IPS DF 4.7 (cell line): ENCODE results near the gene C1QA.
"Not testable (repeated sequence)": the region's sequence is repeated elsewhere in the genome, so short reads cannot be mapped to it uniquely, and the experiment has no call there.

ENCODE experiments used
- DNase-seq: peaks from one replicate; pipeline ENCODE4 v3.0.0-alpha.2; 2013; ENCODE audit warnings: low spot score; ENCODE audit errors: extremely low read depth

Gene C1QA

GRCh38 chr1:22641247-22641646, 4.8 kb downstream of the C1QA start:
- DNase-seq: no peak

GRCh38 chr1:22641906-22642636, 5.6 kb downstream of the C1QA start:
- DNase-seq: no peak

- no peak for DNase-seq
These were observed 7.0 kb downstream of the C1QA start, which contains the start of gene C1QC for GRCh38 chr1:22643381-22643780. Gene C1QC, plus strand, starts transcription at chr1:22643633. Its CDS starts 391 bp downstream, at chr1:22644024.

- DNase-seq: no peak
These were observed 7.5 kb downstream of the C1QA start for GRCh38 chr1:22643928-22644327.

- DNase-seq: no peak
These were observed 9.5 kb downstream of the C1QA start for GRCh38 chr1:22645931-22646330.

GRCh38 chr1:22646384-22646783, 10.0 kb downstream of the C1QA start:
- no peak for DNase-seq

GRCh38 chr1:22650089-22650693, 13.8 kb downstream of the C1QA start:
- no peak for DNase-seq

- no peak for DNase-seq
These were observed 15.8 kb downstream of the C1QA start for GRCh38 chr1:22651941-22652856.

- no peak for DNase-seq
These were observed 16.5 kb downstream of the C1QA start, which contains the start of gene C1QB for GRCh38 chr1:22652881-22653316. Gene C1QB, plus strand, starts transcription at chr1:22653236. Its CDS starts 6,227 bp downstream, at chr1:22659463.

GRCh38 chr1:22654692-22655091, 18.3 kb downstream of the C1QA start:
- DNase-seq: no peak

- DNase-seq: no peak
These were observed 22.1 kb downstream of the C1QA start for GRCh38 chr1:22658385-22659163.

- no peak for DNase-seq
These were observed 24.4 kb downstream of the C1QA start for GRCh38 chr1:22660716-22661241.

GRCh38 chr1:22661880-22662279, 25.5 kb downstream of the C1QA start:
- no peak for DNase-seq

- DNase-seq: peak; percentile 68
These were observed 25.9 kb downstream of the C1QA start for GRCh38 chr1:22662318-22662717.

- no peak for DNase-seq
These were observed 26.6 kb downstream of the C1QA start for GRCh38 chr1:22662986-22663408.

GRCh38 chr1:22665752-22666151, 29.3 kb downstream of the C1QA start:
- no peak for DNase-seq

GRCh38 chr1:22666412-22666811, 30.0 kb downstream of the C1QA start:
- DNase-seq: no peak

GRCh38 chr1:22668840-22669239, 32.4 kb downstream of the C1QA start:
- DNase-seq: not testable (repeated sequence)

GRCh38 chr1:22670352-22670975, 34.0 kb downstream of the C1QA start:
- DNase-seq: no peak

GRCh38 chr1:22671999-22672398, 35.6 kb downstream of the C1QA start:
- DNase-seq: no peak
